ENCODE data around the gene INCA1. TPM values are rescaled to one million over a fixed set of nuclear protein-coding genes. Genes with fewer than 3 reads are reported as not detected.

The INCA1 gene
- polyA plus RNA-seq, 1 donor from 2014 or later, result 0.38 TPM

DNA sequence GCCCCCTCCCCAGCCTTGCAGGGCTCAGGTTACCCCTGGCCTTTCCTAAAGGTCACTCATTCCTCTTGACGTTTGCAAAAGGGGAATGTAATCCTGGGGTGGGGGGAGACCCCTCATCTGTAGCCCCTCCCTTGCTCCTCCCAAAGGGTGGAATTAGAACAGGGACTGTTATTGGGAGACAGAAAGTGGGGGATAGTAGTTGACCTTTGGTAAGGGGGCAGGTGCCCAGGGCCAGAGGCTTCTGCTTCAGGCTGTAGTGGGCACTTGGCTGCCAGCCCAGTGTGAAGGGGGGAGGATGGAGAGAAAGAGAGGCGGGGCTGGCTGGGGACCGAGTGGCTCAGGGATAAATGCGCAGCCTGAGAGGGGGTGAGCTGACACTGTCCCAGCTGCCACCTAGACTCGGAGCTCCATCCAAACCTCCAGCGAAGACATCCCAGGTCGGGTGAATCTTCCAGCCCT lies 46.5 kb downstream of the INCA1 start, which contains the start of gene ENO3:
ENO3 (plus strand) TSS at position 374 of the 459 bp plus-strand sequence. CDS start 711 bp downstream, outside the sequence.
- Histone ChIP-seq H4K20me1 (ENCODE audit: insufficient read depth) (no peaks in the 10 kb centered on the region), H3K27ac (ENCODE audit: low read length) (no peak within 1 kb of the TSS), H2AFZ (ENCODE audit: low read depth, low read length) (no peak within 1 kb of the TSS), H3K4me2 (ENCODE audit: low read length) (no peak within 1 kb of the TSS), H3K79me2 (replicated peaks; ENCODE audit: insufficient read depth, low read length) (peaks cover 2% of the 10 kb centered on the region), H3K27me3 (ENCODE audit: insufficient read depth, low read depth, low read length) (peaks cover 3% of the 10 kb centered on the region), H3K9ac (ENCODE audit: low read length) (no peak within 1 kb of the TSS), H3K4me3 (ENCODE audit: low read length) (no peak within 1 kb of the TSS), H3K9me2 (ENCODE audit: insufficient read depth, low read length) (no peaks in the 10 kb centered on the region), H3F3A (ENCODE audit: insufficient read depth, low read length, poor library complexity, severe bottlenecking) (no peaks in the 10 kb centered on the region), H3K9me3 (ENCODE audit: low read length) (no peaks in the 10 kb centered on the region), H3K36me3 (ENCODE audit: insufficient read depth, low read length) (no peaks in the 10 kb centered on the region)
- TF ChIP-seq RAD21 (conservative IDR thresholded peaks at IDR 0.05), result no peak
- no peak for TF ChIP-seq EP300 (conservative IDR thresholded peaks at IDR 0.05; ENCODE audit: poor library complexity, severe bottlenecking)
- TF ChIP-seq MXI1 (conservative IDR thresholded peaks at IDR 0.05; ENCODE audit: poor library complexity, severe bottlenecking), result no peak
- TF ChIP-seq POLR2AphosphoS5 (IDR thresholded peaks at IDR 0.05), result no peak
- TF ChIP-seq EZH2 (IDR thresholded peaks at IDR 0.05; ENCODE audit: borderline replicate concordance, insufficient read depth, low read length, poor library complexity, severe bottlenecking), result no peak
- no peak for TF ChIP-seq SMC3 (conservative IDR thresholded peaks at IDR 0.05; ENCODE audit: poor library complexity)

DNA sequence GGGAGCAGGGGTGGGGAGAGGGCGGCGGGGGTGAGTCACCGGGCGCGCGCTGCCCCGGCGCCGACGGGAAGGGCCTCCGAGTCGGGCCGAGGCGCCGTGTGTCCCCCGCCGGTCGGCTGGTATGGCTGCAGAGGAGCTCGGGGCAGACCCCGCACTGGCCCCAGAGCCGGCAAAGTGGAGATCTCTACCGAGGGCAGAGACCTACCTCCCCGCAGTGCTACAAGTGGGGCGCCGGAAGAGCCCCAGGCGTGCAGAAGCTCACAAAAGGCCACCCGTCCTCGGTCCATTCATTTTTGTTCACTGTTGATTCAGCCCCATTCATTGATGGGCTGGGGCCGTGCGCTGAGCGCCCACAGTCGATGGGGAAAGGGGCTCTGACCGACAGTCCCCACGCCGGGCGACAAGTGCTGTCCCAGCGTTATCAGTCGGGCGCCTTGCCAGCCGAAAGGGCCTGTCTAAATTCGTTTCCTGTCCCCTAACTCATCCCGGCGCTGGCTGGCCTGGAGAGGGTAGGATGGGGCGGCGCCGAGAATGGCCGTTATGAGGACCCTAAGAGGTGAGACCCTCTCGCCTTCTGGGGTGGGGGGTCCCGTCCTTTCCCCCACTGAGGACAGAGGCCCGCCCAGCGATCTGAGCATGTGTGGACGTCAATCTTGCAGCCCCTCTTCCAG lies 47.1 kb downstream of the INCA1 start:
- no peak overlapping the region for H3K4me3 ChIP-seq (ENCODE audit: low read length)
- no peaks in the 10 kb centered on the region for H3K36me3 ChIP-seq (ENCODE audit: insufficient read depth, low read length)
- H3K9me2 ChIP-seq (ENCODE audit: insufficient read depth, low read length), result no peaks in the 10 kb centered on the region
- no peak overlapping the region for H3K4me2 ChIP-seq (ENCODE audit: low read length)
- H3K9me3 ChIP-seq (ENCODE audit: low read length), result no peaks in the 10 kb centered on the region
- TF ChIP-seq, protein P1, sequence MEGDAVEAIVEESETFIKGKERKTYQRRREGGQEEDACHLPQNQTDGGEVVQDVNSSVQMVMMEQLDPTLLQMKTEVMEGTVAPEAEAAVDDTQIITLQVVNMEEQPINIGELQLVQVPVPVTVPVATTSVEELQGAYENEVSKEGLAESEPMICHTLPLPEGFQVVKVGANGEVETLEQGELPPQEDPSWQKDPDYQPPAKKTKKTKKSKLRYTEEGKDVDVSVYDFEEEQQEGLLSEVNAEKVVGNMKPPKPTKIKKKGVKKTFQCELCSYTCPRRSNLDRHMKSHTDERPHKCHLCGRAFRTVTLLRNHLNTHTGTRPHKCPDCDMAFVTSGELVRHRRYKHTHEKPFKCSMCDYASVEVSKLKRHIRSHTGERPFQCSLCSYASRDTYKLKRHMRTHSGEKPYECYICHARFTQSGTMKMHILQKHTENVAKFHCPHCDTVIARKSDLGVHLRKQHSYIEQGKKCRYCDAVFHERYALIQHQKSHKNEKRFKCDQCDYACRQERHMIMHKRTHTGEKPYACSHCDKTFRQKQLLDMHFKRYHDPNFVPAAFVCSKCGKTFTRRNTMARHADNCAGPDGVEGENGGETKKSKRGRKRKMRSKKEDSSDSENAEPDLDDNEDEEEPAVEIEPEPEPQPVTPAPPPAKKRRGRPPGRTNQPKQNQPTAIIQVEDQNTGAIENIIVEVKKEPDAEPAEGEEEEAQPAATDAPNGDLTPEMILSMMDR (IDR thresholded peaks at IDR 0.05; ENCODE audit: poor library complexity, severe bottlenecking), result no peak
- TF ChIP-seq, protein P2, sequence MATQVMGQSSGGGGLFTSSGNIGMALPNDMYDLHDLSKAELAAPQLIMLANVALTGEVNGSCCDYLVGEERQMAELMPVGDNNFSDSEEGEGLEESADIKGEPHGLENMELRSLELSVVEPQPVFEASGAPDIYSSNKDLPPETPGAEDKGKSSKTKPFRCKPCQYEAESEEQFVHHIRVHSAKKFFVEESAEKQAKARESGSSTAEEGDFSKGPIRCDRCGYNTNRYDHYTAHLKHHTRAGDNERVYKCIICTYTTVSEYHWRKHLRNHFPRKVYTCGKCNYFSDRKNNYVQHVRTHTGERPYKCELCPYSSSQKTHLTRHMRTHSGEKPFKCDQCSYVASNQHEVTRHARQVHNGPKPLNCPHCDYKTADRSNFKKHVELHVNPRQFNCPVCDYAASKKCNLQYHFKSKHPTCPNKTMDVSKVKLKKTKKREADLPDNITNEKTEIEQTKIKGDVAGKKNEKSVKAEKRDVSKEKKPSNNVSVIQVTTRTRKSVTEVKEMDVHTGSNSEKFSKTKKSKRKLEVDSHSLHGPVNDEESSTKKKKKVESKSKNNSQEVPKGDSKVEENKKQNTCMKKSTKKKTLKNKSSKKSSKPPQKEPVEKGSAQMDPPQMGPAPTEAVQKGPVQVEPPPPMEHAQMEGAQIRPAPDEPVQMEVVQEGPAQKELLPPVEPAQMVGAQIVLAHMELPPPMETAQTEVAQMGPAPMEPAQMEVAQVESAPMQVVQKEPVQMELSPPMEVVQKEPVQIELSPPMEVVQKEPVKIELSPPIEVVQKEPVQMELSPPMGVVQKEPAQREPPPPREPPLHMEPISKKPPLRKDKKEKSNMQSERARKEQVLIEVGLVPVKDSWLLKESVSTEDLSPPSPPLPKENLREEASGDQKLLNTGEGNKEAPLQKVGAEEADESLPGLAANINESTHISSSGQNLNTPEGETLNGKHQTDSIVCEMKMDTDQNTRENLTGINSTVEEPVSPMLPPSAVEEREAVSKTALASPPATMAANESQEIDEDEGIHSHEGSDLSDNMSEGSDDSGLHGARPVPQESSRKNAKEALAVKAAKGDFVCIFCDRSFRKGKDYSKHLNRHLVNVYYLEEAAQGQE (IDR thresholded peaks at IDR 0.05; ENCODE audit: borderline replicate concordance), result no peak
- TF ChIP-seq SMC3 (conservative IDR thresholded peaks at IDR 0.05; ENCODE audit: poor library complexity), result no peak
- TF ChIP-seq EP300 (conservative IDR thresholded peaks at IDR 0.05; ENCODE audit: poor library complexity, severe bottlenecking), result no peak
- no peak for TF ChIP-seq MXI1 (conservative IDR thresholded peaks at IDR 0.05; ENCODE audit: poor library complexity, severe bottlenecking)
- no peak for TF ChIP-seq EZH2 (IDR thresholded peaks at IDR 0.05; ENCODE audit: borderline replicate concordance, insufficient read depth, low read length, poor library complexity, severe bottlenecking)
- no peak for TF ChIP-seq POLR2AphosphoS5 (IDR thresholded peaks at IDR 0.05)
- TF ChIP-seq TAF1 (IDR thresholded peaks at IDR 0.05; ENCODE audit: low read depth), result no peak
- no peak for TF ChIP-seq RAD21 (conservative IDR thresholded peaks at IDR 0.05)
- no peaks in the 10 kb centered on the region for H4K20me1 ChIP-seq (ENCODE audit: insufficient read depth)
- H3K27me3 ChIP-seq (ENCODE audit: insufficient read depth, low read depth, low read length), result peaks cover 3% of the 10 kb centered on the region
- H3K79me2 ChIP-seq (replicated peaks; ENCODE audit: insufficient read depth, low read length), result peaks cover 4% of the 10 kb centered on the region
- no peaks in the 10 kb centered on the region for H3F3A ChIP-seq (ENCODE audit: insufficient read depth, low read length, poor library complexity, severe bottlenecking)
- no peak overlapping the region for H3K9ac ChIP-seq (ENCODE audit: low read length)
- no peak overlapping the region for H2AFZ ChIP-seq (ENCODE audit: low read depth, low read length)
- H3K27ac ChIP-seq (ENCODE audit: low read length), result no peak overlapping the region

Data from neural cell (in vitro differentiated cells).